Stimulated activated CD8-positive, alpha-beta memory T cell treated with anti-CD3 and anti-CD28 coated beads, Interleukin-12 subunit alpha, Interleukin-12 subunit beta, amount 100 ng/mL, for 24 hours (primary cell): Measurements from ENCODE around the gene CPTP.
"Not testable (repeated sequence)": the region's sequence is repeated elsewhere in the genome, so short reads cannot be mapped to it uniquely, and the experiment has no call there.

Source experiments
- DNase-seq: peaks from one replicate; pipeline ENCODE4 v3.0.0-alpha.2; 2020; ENCODE audit errors: extremely low read depth

The CPTP gene

GRCh38 chr1:1365875-1366698 is 41.5 kb downstream of the CPTP start:
- DNase-seq, result no peak

GRCh38 chr1:1366699-1367066 is 42.1 kb downstream of the CPTP start:
- no peak for DNase-seq

GRCh38 chr1:1367315-1367714 is 42.7 kb downstream of the CPTP start:
- no peak for DNase-seq

DNA sequence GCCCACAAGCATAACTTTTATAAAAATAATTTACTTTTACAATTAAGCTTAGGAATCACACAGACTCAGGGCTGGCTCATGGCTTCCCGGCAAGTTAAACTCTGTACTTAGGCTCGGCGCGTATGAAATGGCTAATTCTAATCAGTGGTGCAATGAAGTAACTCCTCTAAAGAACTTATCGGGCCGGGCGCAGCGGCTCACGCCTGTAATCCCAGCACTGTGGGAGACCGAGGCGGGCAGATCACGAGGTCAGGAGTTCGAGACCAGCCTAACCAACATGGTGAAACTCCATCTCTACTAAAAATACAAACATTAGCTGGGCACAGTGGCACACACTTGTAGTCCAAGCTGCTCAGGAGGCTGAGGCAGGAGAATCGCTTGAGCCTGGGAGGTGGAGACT is 45.5 kb downstream of the CPTP start:
- DNase-seq, result not testable (repeated sequence)

DNA sequence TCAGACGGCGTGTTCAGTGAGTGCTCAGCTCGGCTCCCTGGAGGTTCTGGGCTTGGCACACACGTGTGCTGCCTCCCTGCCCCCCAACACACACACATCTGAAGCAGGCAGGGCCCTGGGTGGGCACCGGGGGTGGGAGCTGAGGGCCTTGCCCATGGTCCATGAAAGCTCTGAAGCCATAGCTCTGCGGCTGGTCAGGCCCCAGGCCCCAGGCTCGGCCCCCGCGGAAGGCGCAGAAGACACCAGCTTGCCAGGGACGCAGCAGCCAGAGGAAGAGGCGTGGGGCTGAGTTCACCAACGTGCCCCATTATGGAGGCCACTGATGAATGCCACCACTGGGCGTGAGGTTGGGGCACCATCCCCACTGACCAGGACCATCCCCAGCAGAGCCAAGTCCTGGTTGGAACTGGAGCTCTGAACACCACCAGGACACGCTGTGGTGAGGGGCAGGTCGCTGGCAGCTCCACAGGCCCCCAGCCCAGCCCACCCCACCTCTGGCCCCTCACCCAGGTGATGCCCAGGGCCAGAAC is 46.2 kb downstream of the CPTP start:
- DNase-seq, result no peak

- no peak for DNase-seq
Measured at GRCh38 chr1:1371364-1371745, 46.8 kb downstream of the CPTP start.

GRCh38 chr1:1371746-1372711 is 47.4 kb downstream of the CPTP start:
- DNase-seq, result peak; percentile 45

GRCh38 chr1:1373051-1373814 is 48.6 kb downstream of the CPTP start:
- DNase-seq, result no peak

DNA sequence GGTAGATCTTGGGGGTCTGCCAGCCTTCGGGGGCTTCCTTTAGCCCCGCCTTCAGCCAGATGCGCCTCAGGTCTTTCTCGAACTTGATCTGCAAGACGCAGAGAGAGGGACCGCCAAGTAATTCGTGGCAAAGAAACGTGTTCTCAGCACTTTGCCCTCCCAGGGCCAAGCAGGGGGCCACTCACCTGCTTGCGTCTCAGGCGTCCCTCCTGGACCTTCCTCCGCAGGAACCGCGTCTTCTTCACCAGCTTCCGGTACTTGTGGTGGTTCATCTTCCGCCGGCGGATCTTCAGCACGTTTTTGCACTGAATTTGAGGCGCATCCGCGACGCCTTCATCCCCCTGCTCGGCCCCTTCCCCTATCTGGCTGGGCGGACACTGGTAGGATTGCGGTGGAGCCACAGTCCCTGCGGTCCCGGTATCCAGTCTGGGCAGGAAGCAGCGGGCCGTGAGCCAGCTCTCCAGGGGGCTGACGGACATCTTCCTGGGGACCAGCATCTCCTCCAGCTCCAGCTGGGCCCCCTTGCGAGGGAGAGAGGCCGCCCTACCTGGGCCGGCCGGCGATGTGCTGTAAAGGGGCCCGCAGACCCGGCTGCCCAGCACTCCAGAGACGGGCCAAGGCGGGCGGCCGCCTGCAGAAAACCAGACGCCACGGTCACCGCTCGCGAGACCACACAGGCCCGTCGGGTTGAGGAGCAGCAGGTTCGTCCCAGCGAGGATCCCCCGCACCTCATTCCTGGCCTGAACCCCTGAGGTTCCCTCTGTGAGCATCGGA is 49.4 kb downstream of the CPTP start:
- no peak for DNase-seq

DNA sequence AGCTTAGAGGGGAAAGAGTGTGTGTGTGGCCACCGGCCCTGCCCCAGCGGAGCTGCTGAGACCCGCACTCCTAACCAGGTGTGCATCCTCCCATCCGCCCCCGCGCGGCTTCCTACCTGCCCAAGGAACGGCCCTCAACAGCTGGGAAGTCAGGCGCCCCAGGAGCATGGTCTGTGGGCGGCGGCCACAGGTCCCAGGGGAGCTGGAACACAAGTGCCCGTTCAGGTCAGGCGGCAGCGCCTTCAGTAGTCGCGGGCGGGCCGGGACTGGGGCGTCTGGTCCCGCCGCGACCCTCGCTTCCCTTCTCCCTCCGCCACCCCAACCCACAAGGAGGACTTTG is 50.0 kb downstream of the CPTP start:
- DNase-seq, result no peak

DNA sequence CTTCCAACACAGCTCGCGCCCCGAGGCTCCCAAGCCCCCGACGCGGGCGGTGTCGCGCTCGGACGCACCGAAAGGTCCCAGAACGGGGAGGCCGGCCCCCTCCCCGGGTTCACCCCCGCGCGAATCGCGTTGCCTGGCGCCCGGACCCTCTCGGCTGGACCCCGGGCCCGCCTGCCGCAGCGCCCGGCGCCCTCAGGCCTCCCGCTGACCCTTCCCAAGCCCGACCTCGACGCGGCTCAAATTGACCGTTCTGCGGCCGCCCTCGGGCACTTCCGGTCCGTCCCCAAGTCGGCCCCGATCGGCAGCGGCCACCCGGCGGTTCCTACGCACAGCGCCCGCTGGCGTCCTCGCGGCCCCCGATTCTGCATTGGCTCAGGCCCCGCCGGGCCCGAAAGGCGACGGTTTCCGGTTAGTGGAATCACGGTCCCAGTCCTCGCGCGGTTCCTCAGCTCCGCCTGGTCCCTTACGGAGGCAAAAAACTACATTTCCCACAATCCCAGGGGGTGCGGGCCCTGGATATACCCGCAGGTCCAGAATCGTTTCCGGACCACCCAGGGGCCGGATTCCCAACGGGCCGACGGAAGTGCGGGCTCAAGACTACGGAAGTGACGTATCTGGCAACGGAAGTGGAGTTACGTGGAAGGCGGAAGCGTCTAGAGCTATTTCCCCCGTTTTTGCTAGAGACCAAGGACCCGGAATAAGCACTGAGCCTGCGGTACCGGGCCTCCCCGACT is 50.5 kb downstream of the CPTP start, which contains the start of gene AURKAIP1:
Gene AURKAIP1, minus strand, starts transcription at position 279 of the 734 bp plus-strand sequence. CDS start 451 bp downstream, outside the sequence.
- peak; percentile 90 for DNase-seq

- DNase-seq, result no peak
Measured at GRCh38 chr1:1376551-1377226, 52.1 kb downstream of the CPTP start.

- no peak for DNase-seq
Measured at GRCh38 chr1:1377540-1378205, 53.1 kb downstream of the CPTP start.
